OCI-LY7 (cell line): ENCODE measurements around the gene TAOK3.

ENCODE experiments used
- CTCF ChIP-seq: fragments of 200-600 bp; sonication (generic); conservative IDR thresholded peaks from 2 replicates; pipeline ENCODE4 v1.5.1; 2014; ENCODE audit warnings: mild to moderate bottlenecking, antibody characterized with exemption, low read length, moderate library complexity, mixed read lengths
- EZH2phosphoT487 ChIP-seq: fragments of 200-600 bp; sonication (generic); IDR thresholded peaks from 2 replicates; pipeline ENCODE4 v1.6.1; 2018; ENCODE audit warnings: low read depth, borderline replicate concordance, mild to moderate bottlenecking, mixed run types, antibody characterized with exemption, low read length, moderate library complexity, mixed read lengths

GRCh38 chr12:118311666-118312065 is 61.0 kb downstream of the TAOK3 start:
- TF ChIP-seq CTCF (no peak), EZH2phosphoT487 (no peak)
